ENCODE data around the gene CHAD. TPM values are rescaled to one million over a fixed set of nuclear protein-coding genes. Genes with fewer than 3 reads are reported as not detected.

The CHAD gene
- total RNA-seq, 2 experiments from 2014 or later = not detected

DNA sequence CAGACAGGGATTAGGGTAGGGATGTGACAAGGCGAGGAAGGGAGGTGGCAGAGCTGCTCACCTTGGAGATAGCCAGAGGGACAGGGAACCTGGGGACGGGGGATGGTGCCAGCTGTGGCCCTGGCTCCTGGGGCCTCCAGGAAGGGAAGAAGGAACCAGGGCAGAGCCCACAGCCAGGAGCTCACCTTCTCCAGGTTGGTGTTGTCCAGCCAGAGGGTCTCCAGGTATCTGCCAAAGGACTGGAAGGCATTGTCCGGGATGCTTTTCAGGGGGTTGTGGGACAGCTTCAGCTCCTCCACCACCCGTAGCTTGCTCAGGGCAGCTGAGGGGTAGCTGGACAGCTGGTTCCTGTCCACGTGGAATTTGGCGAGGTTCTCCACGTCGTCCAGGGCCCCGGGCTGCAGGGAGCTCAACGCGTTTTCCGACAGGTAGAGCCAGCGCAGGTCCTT lies 801 bp downstream of the CHAD start:
- ChIA-PET POLR2A (interaction anchor here (1.0 to 1.3 kb wide), 2 partner anchors 12 to 119 kb away, joined by 3 to 4 read pairs; no protein-coding TSS in a partner anchor), CTCF (no interaction called here)
- DNase-seq (no peak), ATAC-seq (no peak)
- Mint-ChIP-seq H3K36me3 (ENCODE audit: low read depth) (no peaks in the 10 kb centered on the region), H3K27me3 (peaks cover 16% of the 10 kb centered on the region), H3K27ac (no peak overlapping the region), H3K4me1 (ENCODE audit: low read depth) (peaks cover 4% of the 10 kb centered on the region), H3K4me3 (no peak overlapping the region), H3K9me3 (no peaks in the 10 kb centered on the region)
- intact Hi-C loops (cut with micrococcal nuclease) = no loop called here
- no peak for TF ChIP-seq CTCF (IDR thresholded peaks at IDR 0.05)

DNA sequence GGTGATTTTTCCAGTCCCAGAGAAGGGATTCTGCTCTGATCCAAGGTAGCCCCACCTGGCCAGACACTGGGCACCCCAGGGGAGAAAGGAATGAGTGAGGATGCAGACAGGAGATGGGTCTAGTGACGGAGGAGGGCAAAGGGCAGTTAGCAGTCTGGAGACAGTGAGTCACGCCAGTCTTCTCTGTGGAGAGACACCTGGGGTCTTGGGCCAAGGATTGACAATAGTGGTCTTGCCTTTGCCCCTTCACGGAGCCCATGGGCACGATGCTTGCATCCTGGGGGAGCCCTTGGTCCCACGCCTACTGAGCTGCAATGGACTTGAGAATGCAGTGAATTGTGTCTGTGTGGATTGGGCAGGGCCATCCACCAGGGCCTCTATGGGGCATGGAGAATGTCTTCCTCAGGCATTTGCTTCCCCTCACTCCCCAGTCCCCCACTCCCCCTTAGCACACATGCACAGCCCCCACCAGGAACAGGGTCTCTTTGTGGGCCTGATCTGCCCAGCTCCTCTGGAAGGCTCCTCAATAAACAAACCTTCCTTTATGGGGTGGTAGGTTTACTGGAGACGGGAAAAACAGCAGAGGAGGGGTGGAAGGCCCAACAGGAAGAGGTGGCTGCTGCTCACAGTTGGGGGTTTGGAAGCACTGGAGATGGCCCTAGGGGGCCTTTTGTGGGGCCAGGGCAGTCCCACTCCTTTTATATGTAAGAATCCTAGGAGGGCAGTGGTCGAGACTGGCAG lies 1.4 kb downstream of the CHAD start:
- Mint-ChIP-seq H3K27ac (no peak overlapping the region), H3K9me3 (no peaks in the 10 kb centered on the region), H3K4me3 (no peak overlapping the region), H3K4me1 (ENCODE audit: low read depth) (peaks cover 4% of the 10 kb centered on the region), H3K27me3 (peaks cover 16% of the 10 kb centered on the region), H3K36me3 (ENCODE audit: low read depth) (no peaks in the 10 kb centered on the region)
- ChIA-PET CTCF (no interaction called here), POLR2A (interaction anchor here (1.3 kb wide), 1 partner anchor 118 kb away, joined by 3 read pairs; no protein-coding TSS in a partner anchor)
- ATAC-seq (no peak), DNase-seq (no peak)
- intact Hi-C loops (cut with micrococcal nuclease) = no loop called here
- no peak for TF ChIP-seq CTCF (IDR thresholded peaks at IDR 0.05)

DNA sequence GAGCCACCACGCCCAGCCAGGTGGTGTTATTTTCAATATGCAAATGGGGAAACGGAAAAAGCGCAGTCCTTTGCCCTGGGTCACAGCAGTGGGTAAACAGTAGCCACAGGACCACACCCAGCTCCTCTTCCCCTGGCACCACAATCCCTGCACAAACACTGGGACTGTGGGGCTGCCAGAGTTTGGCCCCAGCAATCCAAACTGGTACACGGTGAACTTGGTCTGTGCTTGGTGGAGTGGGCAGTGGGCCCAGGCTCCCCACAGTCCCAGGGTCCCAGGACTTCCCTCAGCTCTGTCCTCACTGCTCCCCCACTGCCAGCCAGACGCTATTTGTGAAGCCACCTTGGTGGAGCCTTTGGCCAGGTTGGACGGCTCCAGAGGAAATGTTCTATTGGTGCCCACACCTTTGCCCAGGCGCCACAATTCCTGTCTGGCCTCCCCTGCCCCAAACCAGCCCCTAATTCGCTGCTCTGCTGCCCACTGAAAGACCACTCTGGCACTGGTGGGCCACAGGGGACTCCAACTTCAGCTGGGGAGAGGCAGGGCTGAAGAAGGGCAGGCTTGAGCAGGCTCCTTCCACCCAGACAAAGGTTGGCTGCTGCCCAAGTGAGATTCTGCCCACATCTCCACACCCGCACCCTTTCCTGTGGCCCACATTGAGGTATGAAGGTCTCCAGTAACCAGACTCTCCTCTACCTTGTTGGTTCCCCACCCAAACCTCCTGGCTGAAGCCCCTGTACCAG lies 2.1 kb downstream of the CHAD start:
- POLR2A ChIA-PET = no interaction called here
- TF ChIP-seq CTCF (IDR thresholded peaks at IDR 0.05) = no peak
- H3K36me3 Mint-ChIP-seq (ENCODE audit: low read depth) = no peaks in the 10 kb centered on the region
- no peak overlapping the region for H3K4me3 Mint-ChIP-seq
- intact Hi-C loops (cut with micrococcal nuclease) = no loop called here
- no peak for ATAC-seq
- peaks cover 16% of the 10 kb centered on the region for H3K27me3 Mint-ChIP-seq
- H3K9me3 Mint-ChIP-seq = no peaks in the 10 kb centered on the region
- CTCF ChIA-PET = no interaction called here
- H3K27ac Mint-ChIP-seq = no peak overlapping the region
- no peak for DNase-seq
- peaks cover 4% of the 10 kb centered on the region for H3K4me1 Mint-ChIP-seq (ENCODE audit: low read depth)

DNA sequence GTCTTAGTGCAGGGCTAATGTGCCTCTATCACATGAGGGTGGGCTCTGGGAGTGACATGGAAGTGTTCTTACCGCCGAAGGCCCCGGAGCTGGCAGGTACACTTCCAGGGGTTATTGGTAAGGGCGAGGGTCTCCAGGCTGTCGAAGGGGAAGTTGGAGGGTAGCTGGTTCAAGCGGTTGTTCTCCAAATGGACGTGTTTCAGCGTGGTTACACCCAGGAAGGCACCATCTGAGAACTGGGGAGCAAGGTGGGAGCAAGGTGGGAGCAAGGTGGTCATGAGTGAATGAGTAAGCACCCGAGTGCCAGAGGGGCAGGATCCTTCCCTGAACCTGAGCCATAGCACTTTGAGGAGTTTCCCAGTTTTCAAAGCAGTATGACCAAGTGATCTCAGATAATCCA lies 3.0 kb downstream of the CHAD start:
- H3K27me3 Mint-ChIP-seq = peaks cover 16% of the 10 kb centered on the region

More for the DNA sequence above, 3.0 kb downstream of the CHAD start:
- Mint-ChIP-seq H3K9me3 (no peaks in the 10 kb centered on the region), H3K4me3 (no peak overlapping the region), H3K27ac (no peak overlapping the region), H3K36me3 (ENCODE audit: low read depth) (no peaks in the 10 kb centered on the region), H3K4me1 (ENCODE audit: low read depth) (peaks cover 4% of the 10 kb centered on the region)
- DNase-seq (no peak), ATAC-seq (no peak)
- no peak for TF ChIP-seq CTCF (IDR thresholded peaks at IDR 0.05)
- intact Hi-C loops (cut with micrococcal nuclease) = no loop called here
- ChIA-PET POLR2A (no interaction called here), CTCF (no interaction called here)
